Measurements from ENCODE around the gene KRTAP4-4.
"Not testable (repeated sequence)": the region's sequence is repeated elsewhere in the genome, so short reads cannot be mapped to it uniquely, and the experiment has no call there.

KRTAP4-4 gene

GRCh38 chr17:41149652-41149985, 10.9 kb downstream of the KRTAP4-4 start, which contains the start of gene KRTAP4-5:
Gene KRTAP4-5 (minus strand): TSS chr17:41149825. CDS start chr17:41149767, 58 bp downstream.
- no peak for TF ChIP-seq CTCF (IDR thresholded peaks at IDR 0.05; ENCODE audit: low read depth, low read length, missing control alignments)
- H3K4me3 ChIP-seq (ENCODE audit: low read depth, low read length): no peak within 1 kb of the TSS
- no peak for DNase-seq (ENCODE audit: low read depth)

DNA sequence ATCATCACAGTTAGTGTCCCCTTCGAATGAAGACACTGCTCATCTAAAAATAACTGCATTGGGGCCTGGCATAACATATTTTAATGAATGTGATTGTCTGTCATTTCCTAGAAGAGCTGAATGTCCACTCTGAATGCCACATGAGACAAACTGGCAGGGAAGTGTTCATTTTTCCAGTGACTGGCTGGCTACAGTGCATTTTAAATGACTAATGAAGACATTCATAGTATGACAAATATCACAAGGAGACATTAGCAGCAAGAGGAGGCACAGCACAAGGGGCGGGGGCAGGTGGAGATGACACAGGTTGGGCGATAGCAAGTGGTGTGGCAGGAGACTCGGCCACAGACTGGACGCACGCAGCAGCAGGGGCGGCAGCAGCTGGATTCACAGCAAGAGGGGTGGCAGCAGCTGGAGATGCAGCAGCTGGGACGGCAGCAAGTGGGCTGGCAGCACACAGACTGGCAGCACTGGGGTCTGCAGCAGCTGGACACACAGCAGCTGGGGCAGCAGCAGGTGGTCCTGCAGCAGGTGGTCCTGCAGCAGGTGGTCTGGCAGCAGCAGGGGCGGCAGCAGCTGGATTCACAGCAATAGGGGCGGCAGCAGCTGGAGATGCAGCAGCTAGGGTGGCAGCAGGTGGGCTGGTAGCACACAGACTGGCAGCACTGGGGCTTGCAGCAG, 11.4 kb downstream of the KRTAP4-4 start:
- H3K4me3 ChIP-seq (ENCODE audit: low read depth, low read length); DNase-seq (ENCODE audit: low read depth): not testable (repeated sequence)

- H3K4me3 ChIP-seq (ENCODE audit: low read depth, low read length): no peak overlapping the region
- no peak for TF ChIP-seq CTCF (IDR thresholded peaks at IDR 0.05; ENCODE audit: low read depth, low read length, missing control alignments)
- DNase-seq (ENCODE audit: low read depth): no peak
Measured at GRCh38 chr17:41147531-41148204, 12.9 kb downstream of the KRTAP4-4 start.

GRCh38 chr17:41145261-41145660, 15.3 kb downstream of the KRTAP4-4 start:
- TF ChIP-seq CTCF (IDR thresholded peaks at IDR 0.05; ENCODE audit: low read depth, low read length, missing control alignments): no peak
- no peak for DNase-seq (ENCODE audit: low read depth)
- H3K4me3 ChIP-seq (ENCODE audit: low read depth, low read length): no peak overlapping the region

DNA sequence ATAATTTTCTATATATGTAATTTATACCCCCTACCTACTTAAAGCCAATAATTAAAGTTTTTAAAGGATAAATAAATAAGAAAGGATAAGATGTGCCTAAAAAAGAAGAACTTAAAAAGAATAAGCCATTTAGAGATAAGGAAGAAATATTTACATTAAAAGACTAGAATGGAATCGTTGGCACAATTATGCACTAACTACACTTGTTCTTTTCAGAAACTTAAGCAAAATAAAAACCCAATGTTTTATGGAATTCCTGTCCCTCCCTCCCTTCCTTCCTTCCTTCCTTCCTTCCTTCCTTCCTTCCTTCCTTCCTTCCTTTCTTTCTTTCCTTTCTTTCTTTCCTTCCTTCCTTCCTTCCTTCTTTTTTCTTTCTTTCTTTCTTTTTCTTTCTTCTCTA, 15.7 kb downstream of the KRTAP4-4 start:
- TF ChIP-seq CTCF (IDR thresholded peaks at IDR 0.05; ENCODE audit: low read depth, low read length, missing control alignments): no peak
- no peak for DNase-seq (ENCODE audit: low read depth)
- no peak overlapping the region for H3K4me3 ChIP-seq (ENCODE audit: low read depth, low read length)

DNA sequence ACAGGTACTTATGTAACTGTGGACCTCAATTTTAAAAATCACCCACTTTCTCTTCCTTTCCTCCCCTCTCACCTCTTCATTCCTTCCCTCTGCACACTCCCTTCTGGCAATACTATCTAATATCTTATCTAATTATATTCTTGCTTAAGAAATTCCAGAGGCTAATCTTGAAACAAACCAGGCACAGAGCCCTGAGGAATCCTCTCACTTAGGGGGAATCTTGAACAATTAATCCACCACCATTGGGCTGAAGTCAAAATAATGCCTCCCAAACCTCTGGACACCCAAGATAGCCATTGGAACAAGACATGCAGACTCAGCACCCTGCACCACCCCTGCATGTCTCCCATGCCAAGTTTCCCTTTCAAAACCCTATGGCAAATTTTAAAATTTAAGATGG, 19.2 kb downstream of the KRTAP4-4 start:
- no peak for DNase-seq (ENCODE audit: low read depth)

More for the DNA sequence above, 19.2 kb downstream of the KRTAP4-4 start:
- H3K4me3 ChIP-seq (ENCODE audit: low read depth, low read length): no peak overlapping the region
- no peak for TF ChIP-seq CTCF (IDR thresholded peaks at IDR 0.05; ENCODE audit: low read depth, low read length, missing control alignments)
